Measurements from ENCODE around the gene LRRC8A. TPM values are rescaled to one million over a fixed set of nuclear protein-coding genes. Genes with fewer than 3 reads are reported as not detected.
A peak's percentile ranks its signal among the peaks of the same experiment; 100 is the strongest.

The LRRC8A gene
- total and polyA plus RNA-seq, 8 donors: 8.7 to 20.4 (median 10.1) TPM

- WGBS, 2 donors: 84 to 87% methylated on average over 6 of the region's 6 CpGs
- H3K27ac ChIP-seq: peak overlapping the region in 1 of 4 donors; percentile 89
- FAIRE-seq: no peak
Measured at GRCh38 chr9:128923493-128923883, 41.6 kb downstream of the LRRC8A start.

GRCh38 chr9:128927731-128928411 lies 45.9 kb downstream of the LRRC8A start:
- DNase-seq (peak in 5 of 6 donors; percentile 46 to 82 (median 69)), FAIRE-seq (no peak), ATAC-seq (peak; percentile 88 to 96 (median 94))
- H3K36me3 ChIP-seq: no peaks in the 10 kb centered on the region
- no peaks in the 10 kb centered on the region for H3K9me3 ChIP-seq
- peaks cover 0 to 10% (median 5%) of the 10 kb centered on the region in 3 donors for H3K4me1 ChIP-seq
- no peak overlapping the region for H3K4me3 ChIP-seq
- TF ChIP-seq, protein P1, sequence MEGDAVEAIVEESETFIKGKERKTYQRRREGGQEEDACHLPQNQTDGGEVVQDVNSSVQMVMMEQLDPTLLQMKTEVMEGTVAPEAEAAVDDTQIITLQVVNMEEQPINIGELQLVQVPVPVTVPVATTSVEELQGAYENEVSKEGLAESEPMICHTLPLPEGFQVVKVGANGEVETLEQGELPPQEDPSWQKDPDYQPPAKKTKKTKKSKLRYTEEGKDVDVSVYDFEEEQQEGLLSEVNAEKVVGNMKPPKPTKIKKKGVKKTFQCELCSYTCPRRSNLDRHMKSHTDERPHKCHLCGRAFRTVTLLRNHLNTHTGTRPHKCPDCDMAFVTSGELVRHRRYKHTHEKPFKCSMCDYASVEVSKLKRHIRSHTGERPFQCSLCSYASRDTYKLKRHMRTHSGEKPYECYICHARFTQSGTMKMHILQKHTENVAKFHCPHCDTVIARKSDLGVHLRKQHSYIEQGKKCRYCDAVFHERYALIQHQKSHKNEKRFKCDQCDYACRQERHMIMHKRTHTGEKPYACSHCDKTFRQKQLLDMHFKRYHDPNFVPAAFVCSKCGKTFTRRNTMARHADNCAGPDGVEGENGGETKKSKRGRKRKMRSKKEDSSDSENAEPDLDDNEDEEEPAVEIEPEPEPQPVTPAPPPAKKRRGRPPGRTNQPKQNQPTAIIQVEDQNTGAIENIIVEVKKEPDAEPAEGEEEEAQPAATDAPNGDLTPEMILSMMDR (IDR thresholded peaks at IDR 0.05): peak; percentile 69 to 75 (median 72)
- no peaks in the 10 kb centered on the region for H3K27me3 ChIP-seq
- 15 to 16% methylated on average over 10 of the region's 10 CpGs for WGBS, 2 donors
- H3K27ac ChIP-seq: peak overlapping the region in 1 of 4 donors; percentile 30
- intact Hi-C loops (cut with DNase I): loop anchor here in 2 of 3 donors (5.0 to 10.0 kb wide), 2 partner anchors 63 to 66 kb away; no protein-coding TSS in a partner anchor

More at GRCh38 chr9:128923493-128923883, 41.6 kb downstream of the LRRC8A start:
- H3K9me3 ChIP-seq: no peaks in the 10 kb centered on the region
- peaks cover 10 to 32% (median 29%) of the 10 kb centered on the region in 3 donors for H3K4me1 ChIP-seq
- no peak for DNase-seq
- H3K36me3 ChIP-seq: no peaks in the 10 kb centered on the region
- H3K4me3 ChIP-seq: no peak overlapping the region
- no peak for ATAC-seq
- TF ChIP-seq, protein P1 (IDR thresholded peaks at IDR 0.05): no peak
- H3K27me3 ChIP-seq: no peaks in the 10 kb centered on the region
- intact Hi-C loops (cut with DNase I): loop anchor here in 1 of 3 donors (10.0 kb wide), 1 partner anchor 59 kb away; no protein-coding TSS in a partner anchor

GRCh38 chr9:128928624-128929023 lies 46.7 kb downstream of the LRRC8A start:
- Histone ChIP-seq H3K9me3 (no peaks in the 10 kb centered on the region), H3K4me3 (no peak overlapping the region), H3K4me1 (peaks cover 0 to 5% (median 3%) of the 10 kb centered on the region in 3 donors), H3K27ac (no peak overlapping the region), H3K27me3 (no peaks in the 10 kb centered on the region), H3K36me3 (no peaks in the 10 kb centered on the region)
- TF ChIP-seq, protein P1 (IDR thresholded peaks at IDR 0.05): no peak
- no peak for DNase-seq
- WGBS, 2 donors: 78 to 92% methylated on average over 2 of the region's 2 CpGs
- FAIRE-seq: no peak
- intact Hi-C loops (cut with DNase I): loop anchor here in 2 of 3 donors (5.0 to 10.0 kb wide), 2 partner anchors 64 to 66 kb away; no protein-coding TSS in a partner anchor
- ATAC-seq: no peak

DNA sequence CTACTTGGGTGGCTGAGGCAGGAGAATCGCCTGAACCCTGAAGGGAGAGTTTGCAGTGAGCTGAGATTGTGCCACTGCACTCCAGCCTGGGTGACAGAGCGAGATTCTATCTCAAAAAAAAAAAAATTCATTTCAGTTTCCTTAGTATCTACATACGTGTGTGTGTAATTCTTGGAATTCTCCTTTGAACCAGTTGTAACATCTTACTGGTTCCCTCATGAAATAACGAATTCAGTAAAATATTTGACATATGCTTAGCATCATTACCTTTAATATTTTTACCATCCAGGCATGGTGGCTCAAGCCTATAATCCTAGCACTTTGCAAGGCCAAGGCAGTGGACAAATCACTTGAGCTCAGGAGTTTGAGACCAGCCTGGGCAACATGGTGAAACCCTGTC lies 47.6 kb downstream of the LRRC8A start:
- ATAC-seq: no peak
- no peak overlapping the region for H3K27ac ChIP-seq
- TF ChIP-seq, protein P1 (IDR thresholded peaks at IDR 0.05): no peak
- no peak for DNase-seq
- H3K36me3 ChIP-seq: no peaks in the 10 kb centered on the region
- no peaks in the 10 kb centered on the region for H3K9me3 ChIP-seq
- no peak overlapping the region for H3K4me3 ChIP-seq
- FAIRE-seq: no peak
- no peaks in the 10 kb centered on the region for H3K27me3 ChIP-seq
- H3K4me1 ChIP-seq: peaks cover 0 to 5% (median 3%) of the 10 kb centered on the region in 3 donors
- WGBS, 2 donors: 84 to 86% methylated on average over 4 of the region's 4 CpGs
- intact Hi-C loops (cut with DNase I): loop anchor here in 2 of 3 donors (5.0 to 10.0 kb wide), 2 partner anchors 65 to 67 kb away; no protein-coding TSS in a partner anchor

- Histone ChIP-seq H3K27ac (no peak overlapping the region), H3K4me3 (no peak overlapping the region), H3K27me3 (no peaks in the 10 kb centered on the region), H3K9me3 (no peaks in the 10 kb centered on the region), H3K4me1 (no peaks in the 10 kb centered on the region), H3K36me3 (no peaks in the 10 kb centered on the region)
- intact Hi-C loops (cut with DNase I): no loop called here
- TF ChIP-seq, protein P1 (IDR thresholded peaks at IDR 0.05): no peak
- DNase-seq: peak in 2 of 6 donors; percentile 1 to 12
- WGBS, 2 donors: 66 to 80% methylated on average over 5 of the region's 5 CpGs
- ATAC-seq: no peak
- no peak for FAIRE-seq
Measured at GRCh38 chr9:128933731-128934130, 51.8 kb downstream of the LRRC8A start.

Measured in pancreas (tissue), 10 donors.